GM04503 (cell line): ENCODE measurements around the gene TARS1.

ENCODE experiments used
- DNase-seq: peaks from one replicate; pipeline ENCODE4 v3.0.0-alpha.2; 2012; ENCODE audit warnings: low read depth

Gene TARS1

DNA sequence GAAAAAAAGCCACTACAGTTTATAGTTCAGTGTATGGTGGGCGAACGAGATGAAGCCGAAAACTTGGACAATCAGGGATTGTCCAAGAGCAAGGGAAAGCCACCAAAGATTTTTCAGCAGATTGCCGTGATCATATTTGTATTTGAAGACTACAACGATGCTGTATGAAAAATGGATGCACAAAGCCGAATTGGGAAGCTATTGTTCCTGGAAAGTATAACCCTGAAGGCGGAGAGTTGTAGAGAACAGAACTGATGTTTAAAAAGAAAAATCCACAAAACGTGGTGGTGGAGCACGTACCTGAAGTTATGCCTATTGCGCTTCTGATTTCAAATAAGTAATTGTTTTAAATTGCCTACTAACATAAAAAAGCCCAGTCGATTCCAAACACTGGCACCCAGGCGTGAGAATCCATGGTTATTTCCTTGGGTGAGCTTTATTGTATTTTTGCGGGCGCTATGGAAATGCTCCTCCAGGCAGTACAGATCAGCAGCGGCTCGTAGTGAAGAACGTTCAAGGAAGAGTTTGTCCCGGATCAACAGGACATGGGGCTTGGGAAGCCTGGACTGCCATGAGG, 772 bp upstream of the TARS1 start:
- DNase-seq, result no peak

GRCh38 chr5:33441241-33442177, 744 bp downstream of the TARS1 start:
- peak; percentile 21 for DNase-seq

DNA sequence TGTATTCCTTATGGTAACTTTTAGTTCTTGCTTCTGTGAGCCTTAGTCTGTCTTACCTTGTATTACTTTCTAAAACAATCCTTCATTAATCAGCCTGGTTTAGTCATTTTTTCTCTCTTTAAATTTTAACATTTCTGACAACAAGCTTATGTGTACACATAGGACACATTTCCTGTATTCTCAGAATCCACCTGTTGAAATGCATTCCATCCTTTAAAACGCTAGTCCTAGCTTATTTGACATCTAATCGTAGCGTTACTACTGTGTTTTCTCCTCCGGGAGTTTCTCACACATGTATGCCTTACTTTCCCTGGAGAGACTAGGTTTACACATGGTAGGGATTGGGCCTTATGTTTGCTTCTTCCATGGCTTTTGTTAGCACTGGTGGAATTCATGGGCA, 3.8 kb downstream of the TARS1 start:
- no peak for DNase-seq

- DNase-seq, result no peak
Measured at GRCh38 chr5:33445798-33446197, 5.0 kb downstream of the TARS1 start.

GRCh38 chr5:33448118-33448517, 7.4 kb downstream of the TARS1 start:
- DNase-seq, result no peak

- DNase-seq, result peak; percentile 52
Measured at GRCh38 chr5:33457126-33457525, 16.4 kb downstream of the TARS1 start.

- no peak for DNase-seq
Measured at GRCh38 chr5:33457817-33458216, 17.1 kb downstream of the TARS1 start.

DNA sequence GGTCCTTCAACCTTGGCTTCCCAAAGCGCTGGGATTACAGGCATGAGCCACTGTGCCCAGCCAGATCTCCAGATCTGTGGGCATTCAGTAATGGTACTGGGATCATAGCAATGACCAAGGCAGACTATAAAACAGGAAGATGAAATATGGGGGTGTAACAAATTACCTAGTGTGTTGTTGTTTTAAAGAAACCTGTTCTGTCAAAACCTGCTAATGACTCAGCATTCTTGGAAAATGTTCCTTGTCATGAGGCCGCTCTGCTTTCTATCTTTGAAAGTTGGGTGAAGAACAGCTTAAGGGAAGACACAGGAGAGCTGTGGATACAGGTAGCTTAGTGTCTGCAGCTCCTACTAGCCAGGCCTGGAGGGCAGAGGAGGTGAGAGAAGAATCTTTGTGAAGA, 19.4 kb downstream of the TARS1 start:
- no peak for DNase-seq

DNA sequence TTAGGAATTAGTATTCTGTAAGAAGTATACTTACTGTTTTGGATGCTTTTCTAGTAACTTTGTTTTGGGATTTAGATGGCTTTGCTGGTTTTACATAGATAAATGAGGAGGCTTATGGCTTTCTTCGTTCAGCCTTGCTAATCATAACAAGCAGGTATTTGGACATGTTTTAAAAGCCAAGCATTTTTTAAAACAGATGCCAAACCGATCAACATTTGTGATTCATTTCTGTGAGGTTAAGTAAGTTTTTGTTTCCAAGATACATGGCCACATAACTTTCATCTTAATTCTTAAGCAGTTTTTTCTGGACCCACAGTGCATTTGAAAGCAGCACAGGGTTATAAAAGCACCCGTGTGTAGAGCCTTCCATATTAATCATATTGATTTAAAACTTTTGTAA, 21.7 kb downstream of the TARS1 start:
- DNase-seq, result no peak

GRCh38 chr5:33465120-33465519, 24.4 kb downstream of the TARS1 start:
- no peak for DNase-seq

GRCh38 chr5:33468775-33469435, 28.1 kb downstream of the TARS1 start:
- no peak for DNase-seq

DNA sequence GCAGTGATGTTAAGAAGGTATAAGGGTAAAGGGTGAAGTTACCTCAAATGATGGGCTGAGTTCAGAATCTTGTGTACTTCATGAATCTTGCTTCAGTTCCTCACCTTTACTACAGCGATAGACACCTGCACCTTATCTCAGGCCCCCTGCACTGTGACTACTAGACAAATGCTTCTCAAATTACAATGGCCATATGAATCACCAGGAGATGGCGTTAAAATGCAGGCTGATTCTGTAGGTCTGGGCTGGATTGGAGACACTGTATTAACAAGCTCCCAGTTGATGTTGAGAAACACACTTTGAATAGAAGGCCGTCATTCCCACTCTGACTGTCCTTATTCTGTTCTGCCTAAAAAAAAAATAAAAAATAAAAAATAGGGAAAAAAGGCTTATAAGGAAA, 29.8 kb downstream of the TARS1 start:
- DNase-seq, result no peak

DNA sequence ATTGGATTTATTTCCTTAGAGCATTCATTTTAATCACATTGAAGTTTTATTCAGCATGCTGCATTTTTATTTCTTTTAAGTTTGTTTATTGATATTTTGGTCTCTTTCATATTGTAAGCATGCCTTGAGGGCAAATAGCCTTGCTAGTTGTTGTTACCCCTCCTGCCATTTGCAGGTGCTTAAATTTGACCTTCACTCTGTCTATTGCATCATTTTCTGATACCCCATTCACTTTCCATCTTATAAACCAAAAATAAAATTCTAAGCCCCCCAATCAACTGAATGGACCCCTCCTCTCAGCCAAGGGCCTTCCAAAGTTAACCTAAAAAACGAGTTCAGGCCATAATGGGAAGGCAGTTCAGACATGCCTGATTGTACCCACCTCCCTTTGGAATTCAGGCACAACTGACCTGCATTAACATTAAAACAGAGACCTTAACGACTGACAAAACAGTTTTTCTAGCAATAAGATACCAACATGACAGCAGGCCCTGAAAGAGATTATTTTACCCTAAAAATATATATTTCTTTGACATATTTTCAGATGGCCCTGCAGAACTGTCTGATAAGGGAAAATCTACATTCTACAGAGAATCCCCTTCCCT, 32.1 kb downstream of the TARS1 start:
- DNase-seq, result no peak

DNA sequence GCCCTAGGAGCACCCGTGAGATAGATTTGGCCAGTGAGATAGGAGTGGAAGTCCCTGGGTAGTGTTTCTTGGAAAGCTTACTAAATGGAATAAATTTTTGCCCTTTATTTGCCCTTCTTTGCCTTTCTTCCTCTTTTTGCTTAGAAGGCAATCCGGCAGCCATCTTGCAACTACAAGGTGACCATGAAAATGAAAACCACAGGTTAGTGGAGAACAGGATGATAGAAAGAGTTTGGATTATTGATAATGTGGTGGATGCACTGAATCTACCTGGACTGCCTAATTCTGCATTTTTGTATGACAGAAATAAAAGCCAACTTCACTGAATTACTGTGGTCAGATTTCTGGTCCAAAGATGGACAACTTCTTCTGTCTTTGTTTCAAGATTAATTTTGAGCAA, 33.2 kb downstream of the TARS1 start:
- DNase-seq, result no peak

DNA sequence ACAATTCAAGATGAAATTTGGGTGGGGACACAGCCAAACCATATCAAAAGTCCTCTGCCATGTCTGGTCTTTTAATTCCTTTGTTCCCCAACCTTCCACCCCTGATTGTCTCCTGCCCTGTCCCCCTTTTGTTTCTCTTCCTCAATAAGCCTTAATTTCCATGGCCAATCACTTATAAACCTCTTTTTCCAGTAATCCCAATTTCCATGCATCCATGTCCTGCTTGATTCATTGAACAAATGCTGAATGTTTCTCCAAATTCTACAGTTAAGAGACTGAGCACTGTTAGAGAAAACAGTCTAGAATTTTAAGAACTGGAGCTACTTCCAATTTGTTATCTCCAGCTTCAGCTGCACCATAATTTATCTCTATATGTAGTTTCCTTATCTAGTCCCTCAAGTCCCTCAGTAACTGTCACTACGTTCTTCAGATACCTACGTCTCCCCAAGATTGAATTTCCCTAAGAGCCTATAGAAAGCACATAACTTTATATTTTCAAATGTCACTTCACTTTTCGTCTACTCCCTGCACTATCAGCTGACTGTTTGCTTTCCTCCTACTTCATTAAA, 34.2 kb downstream of the TARS1 start:
- no peak for DNase-seq

DNA sequence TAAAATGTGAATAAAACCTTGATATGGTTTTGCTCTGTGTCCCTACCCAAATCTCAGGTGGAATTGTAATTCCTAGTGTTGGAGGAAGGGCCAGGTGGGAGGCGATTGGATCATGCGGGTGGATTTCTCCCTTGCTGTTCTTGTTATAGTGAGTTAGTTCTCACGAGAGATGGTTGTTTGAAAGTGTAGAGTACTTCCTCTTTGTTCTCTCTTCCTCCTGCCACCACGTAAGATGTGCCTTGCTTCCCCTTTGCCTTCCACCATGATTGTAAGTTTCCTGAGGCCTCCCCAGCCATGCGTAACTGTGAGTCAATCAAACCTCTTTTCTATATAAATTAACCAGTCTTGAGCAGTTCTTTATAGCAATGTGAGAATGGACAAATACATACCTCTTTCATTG, 34.9 kb downstream of the TARS1 start:
- DNase-seq, result no peak

GRCh38 chr5:33476992-33477391, 36.2 kb downstream of the TARS1 start:
- no peak for DNase-seq

GRCh38 chr5:33477816-33478215, 37.1 kb downstream of the TARS1 start:
- no peak for DNase-seq

- DNase-seq, result no peak
Measured at GRCh38 chr5:33479311-33479710, 38.5 kb downstream of the TARS1 start.

DNA sequence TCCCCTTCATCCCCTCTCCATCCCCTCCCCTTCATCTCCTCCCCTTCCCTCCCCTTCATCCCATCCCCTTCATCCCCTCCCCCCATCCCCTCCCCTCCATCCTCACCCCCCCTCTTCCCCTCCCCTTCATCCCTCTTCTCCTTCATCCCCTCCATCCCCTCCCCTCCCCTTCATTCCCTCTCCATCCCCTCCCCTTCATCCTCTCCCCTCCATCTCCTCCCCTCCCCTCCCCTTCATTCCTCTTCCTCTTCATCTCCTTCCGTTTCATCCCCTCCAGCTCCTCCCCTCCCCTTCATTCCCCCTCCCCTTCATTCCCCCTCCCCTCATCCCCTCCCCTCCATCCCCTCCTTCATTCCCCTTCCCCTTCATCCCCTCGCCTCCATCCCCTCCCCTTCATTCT, 40.1 kb downstream of the TARS1 start:
- no peak for DNase-seq

- no peak for DNase-seq
Measured at GRCh38 chr5:33482335-33482734, 41.6 kb downstream of the TARS1 start.

DNA sequence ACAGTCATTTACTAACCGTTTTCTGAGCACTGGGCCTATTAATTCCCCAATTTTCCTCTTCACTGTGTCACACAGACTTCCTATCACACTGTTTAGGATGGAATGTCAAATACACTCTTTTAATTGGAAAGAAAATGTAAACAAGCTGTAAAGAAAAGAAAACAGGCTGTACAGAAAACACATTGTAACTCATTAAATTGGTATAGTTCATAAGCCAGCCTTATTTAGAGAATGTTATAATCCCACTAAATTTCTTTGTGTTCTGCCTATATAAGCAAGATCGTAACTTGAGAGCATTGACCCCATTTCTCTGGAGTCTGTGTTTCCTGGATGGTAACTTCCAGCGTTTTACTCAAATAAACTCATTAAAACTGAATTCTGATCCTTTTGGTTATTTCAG, 46.5 kb downstream of the TARS1 start:
- no peak for DNase-seq
